ENCODE results near the gene DUSP28.
"Not testable (repeated sequence)": the region's sequence is repeated elsewhere in the genome, so short reads cannot be mapped to it uniquely, and the experiment has no call there.

DUSP28 gene

GRCh38 chr2:240527153-240527750 lies 32.9 kb upstream of the DUSP28 start:
- Histone ChIP-seq H2AFZ (ENCODE audit: low read length, unreplicated experiment) (no peak overlapping the region), H3K27ac (ENCODE audit: low read depth, low read length) (no peak overlapping the region), H3K36me3 (ENCODE audit: insufficient read depth, low read length) (peaks cover 42% of the 10 kb centered on the region), H3K4me1 (ENCODE audit: control insufficient read depth, insufficient read depth, low read length, unreplicated experiment) (no peaks in the 10 kb centered on the region), H3K4me3 (ENCODE audit: low read depth, low read length) (no peak overlapping the region), H3K79me2 (ENCODE audit: control insufficient read depth, insufficient read depth, low read length, unreplicated experiment) (no peaks in the 10 kb centered on the region), H3K27me3 (ENCODE audit: insufficient read depth, low read length) (no peaks in the 10 kb centered on the region)

GRCh38 chr2:240528406-240529040 lies 31.6 kb upstream of the DUSP28 start:
- Histone ChIP-seq H2AFZ (ENCODE audit: low read length, unreplicated experiment) (no peak overlapping the region), H3K36me3 (ENCODE audit: insufficient read depth, low read length) (peaks cover 35% of the 10 kb centered on the region), H3K4me1 (ENCODE audit: control insufficient read depth, insufficient read depth, low read length, unreplicated experiment) (no peaks in the 10 kb centered on the region), H3K79me2 (ENCODE audit: control insufficient read depth, insufficient read depth, low read length, unreplicated experiment) (no peaks in the 10 kb centered on the region), H3K27ac (ENCODE audit: low read depth, low read length) (no peak overlapping the region), H3K27me3 (ENCODE audit: insufficient read depth, low read length) (no peaks in the 10 kb centered on the region), H3K4me3 (ENCODE audit: low read depth, low read length) (no peak overlapping the region)

GRCh38 chr2:240529344-240529999 lies 30.7 kb upstream of the DUSP28 start:
- Histone ChIP-seq H3K4me3 (ENCODE audit: low read depth, low read length) (no peak overlapping the region), H3K4me1 (ENCODE audit: control insufficient read depth, insufficient read depth, low read length, unreplicated experiment) (no peaks in the 10 kb centered on the region), H3K79me2 (ENCODE audit: control insufficient read depth, insufficient read depth, low read length, unreplicated experiment) (no peaks in the 10 kb centered on the region), H3K27ac (ENCODE audit: low read depth, low read length) (no peak overlapping the region), H3K27me3 (ENCODE audit: insufficient read depth, low read length) (no peaks in the 10 kb centered on the region), H3K36me3 (ENCODE audit: insufficient read depth, low read length) (peaks cover 26% of the 10 kb centered on the region), H2AFZ (ENCODE audit: low read length, unreplicated experiment) (no peak overlapping the region)

GRCh38 chr2:240530181-240530580 lies 30.0 kb upstream of the DUSP28 start:
- no peaks in the 10 kb centered on the region for H3K79me2 ChIP-seq (ENCODE audit: control insufficient read depth, insufficient read depth, low read length, unreplicated experiment)
- H3K36me3 ChIP-seq (ENCODE audit: insufficient read depth, low read length) = peaks cover 21% of the 10 kb centered on the region
- no peaks in the 10 kb centered on the region for H3K27me3 ChIP-seq (ENCODE audit: insufficient read depth, low read length)

GRCh38 chr2:240531038-240531437 lies 29.1 kb upstream of the DUSP28 start:
- H3K36me3 ChIP-seq (ENCODE audit: insufficient read depth, low read length) = peaks cover 21% of the 10 kb centered on the region
- no peak overlapping the region for H3K4me3 ChIP-seq (ENCODE audit: low read depth, low read length)
- H3K27ac ChIP-seq (ENCODE audit: low read depth, low read length) = no peak overlapping the region
- no peaks in the 10 kb centered on the region for H3K79me2 ChIP-seq (ENCODE audit: control insufficient read depth, insufficient read depth, low read length, unreplicated experiment)
- H3K27me3 ChIP-seq (ENCODE audit: insufficient read depth, low read length) = no peaks in the 10 kb centered on the region
- no peak overlapping the region for H2AFZ ChIP-seq (ENCODE audit: low read length, unreplicated experiment)
- no peaks in the 10 kb centered on the region for H3K4me1 ChIP-seq (ENCODE audit: control insufficient read depth, insufficient read depth, low read length, unreplicated experiment)

More at GRCh38 chr2:240530181-240530580, 30.0 kb upstream of the DUSP28 start:
- H2AFZ ChIP-seq (ENCODE audit: low read length, unreplicated experiment) = no peak overlapping the region
- no peak overlapping the region for H3K4me3 ChIP-seq (ENCODE audit: low read depth, low read length)
- no peaks in the 10 kb centered on the region for H3K4me1 ChIP-seq (ENCODE audit: control insufficient read depth, insufficient read depth, low read length, unreplicated experiment)
- no peak overlapping the region for H3K27ac ChIP-seq (ENCODE audit: low read depth, low read length)

GRCh38 chr2:240532031-240532775 lies 28.0 kb upstream of the DUSP28 start:
- H3K79me2 ChIP-seq (ENCODE audit: control insufficient read depth, insufficient read depth, low read length, unreplicated experiment) = no peaks in the 10 kb centered on the region
- no peak overlapping the region for H3K4me3 ChIP-seq (ENCODE audit: low read depth, low read length)
- peaks cover 21% of the 10 kb centered on the region for H3K36me3 ChIP-seq (ENCODE audit: insufficient read depth, low read length)
- no peak overlapping the region for H3K27ac ChIP-seq (ENCODE audit: low read depth, low read length)
- H2AFZ ChIP-seq (ENCODE audit: low read length, unreplicated experiment) = no peak overlapping the region
- no peaks in the 10 kb centered on the region for H3K4me1 ChIP-seq (ENCODE audit: control insufficient read depth, insufficient read depth, low read length, unreplicated experiment)
- no peaks in the 10 kb centered on the region for H3K27me3 ChIP-seq (ENCODE audit: insufficient read depth, low read length)

- H3K4me1 ChIP-seq (ENCODE audit: control insufficient read depth, insufficient read depth, low read length, unreplicated experiment) = no peaks in the 10 kb centered on the region
- H3K27ac ChIP-seq (ENCODE audit: low read depth, low read length) = no peak overlapping the region
- peaks cover 7% of the 10 kb centered on the region for H3K36me3 ChIP-seq (ENCODE audit: insufficient read depth, low read length)
- H2AFZ ChIP-seq (ENCODE audit: low read length, unreplicated experiment) = no peak overlapping the region
- no peaks in the 10 kb centered on the region for H3K79me2 ChIP-seq (ENCODE audit: control insufficient read depth, insufficient read depth, low read length, unreplicated experiment)
- no peaks in the 10 kb centered on the region for H3K27me3 ChIP-seq (ENCODE audit: insufficient read depth, low read length)
- no peak overlapping the region for H3K4me3 ChIP-seq (ENCODE audit: low read depth, low read length)
These were observed 22.0 kb upstream of the DUSP28 start for GRCh38 chr2:240538031-240538780.

- not testable (repeated sequence) for H3K27me3 ChIP-seq (ENCODE audit: insufficient read depth, low read length); H3K4me1 ChIP-seq (ENCODE audit: control insufficient read depth, insufficient read depth, low read length, unreplicated experiment); H3K36me3 ChIP-seq (ENCODE audit: insufficient read depth, low read length)
These were observed 21.1 kb upstream of the DUSP28 start for GRCh38 chr2:240539101-240539500.

GRCh38 chr2:240539906-240540305 lies 20.3 kb upstream of the DUSP28 start:
- no peaks in the 10 kb centered on the region for H3K27me3 ChIP-seq (ENCODE audit: insufficient read depth, low read length)
- no peaks in the 10 kb centered on the region for H3K4me1 ChIP-seq (ENCODE audit: control insufficient read depth, insufficient read depth, low read length, unreplicated experiment)
- peaks cover 7% of the 10 kb centered on the region for H3K36me3 ChIP-seq (ENCODE audit: insufficient read depth, low read length)
- no peak overlapping the region for H3K4me3 ChIP-seq (ENCODE audit: low read depth, low read length)
- H2AFZ ChIP-seq (ENCODE audit: low read length, unreplicated experiment) = no peak overlapping the region
- H3K27ac ChIP-seq (ENCODE audit: low read depth, low read length) = no peak overlapping the region
- H3K79me2 ChIP-seq (ENCODE audit: control insufficient read depth, insufficient read depth, low read length, unreplicated experiment) = no peaks in the 10 kb centered on the region

More at GRCh38 chr2:240539101-240539500, 21.1 kb upstream of the DUSP28 start:
- H2AFZ ChIP-seq (ENCODE audit: low read length, unreplicated experiment); H3K79me2 ChIP-seq (ENCODE audit: control insufficient read depth, insufficient read depth, low read length, unreplicated experiment); H3K27ac ChIP-seq (ENCODE audit: low read depth, low read length); H3K4me3 ChIP-seq (ENCODE audit: low read depth, low read length): not testable (repeated sequence)

- Histone ChIP-seq H2AFZ (ENCODE audit: low read length, unreplicated experiment) (no peak overlapping the region), H3K27ac (ENCODE audit: low read depth, low read length) (no peak overlapping the region), H3K4me3 (ENCODE audit: low read depth, low read length) (no peak overlapping the region), H3K36me3 (ENCODE audit: insufficient read depth, low read length) (peaks cover 27% of the 10 kb centered on the region), H3K27me3 (ENCODE audit: insufficient read depth, low read length) (no peaks in the 10 kb centered on the region), H3K4me1 (ENCODE audit: control insufficient read depth, insufficient read depth, low read length, unreplicated experiment) (no peaks in the 10 kb centered on the region), H3K79me2 (ENCODE audit: control insufficient read depth, insufficient read depth, low read length, unreplicated experiment) (peaks cover 5% of the 10 kb centered on the region)
These were observed 8.9 kb upstream of the DUSP28 start for GRCh38 chr2:240551288-240551687.
